Measurements from ENCODE around the gene HRH1.
"Not testable (repeated sequence)": the region's sequence is repeated elsewhere in the genome, so short reads cannot be mapped to it uniquely, and the experiment has no call there.

HRH1 gene

GRCh38 chr3:11245827-11246662 is 91.8 kb downstream of the HRH1 start:
- no peak for DNase-seq

GRCh38 chr3:11246663-11246970 is 92.3 kb downstream of the HRH1 start:
- no peak for DNase-seq

GRCh38 chr3:11247362-11247761 is 93.1 kb downstream of the HRH1 start:
- DNase-seq = no peak

- no peak for DNase-seq
Measured at GRCh38 chr3:11248596-11248995, 94.3 kb downstream of the HRH1 start.

- no peak for DNase-seq
Measured at GRCh38 chr3:11250902-11251806, 96.9 kb downstream of the HRH1 start.

- DNase-seq = no peak
Measured at GRCh38 chr3:11251807-11252176, 97.5 kb downstream of the HRH1 start.

- no peak for DNase-seq
Measured at GRCh38 chr3:11254876-11255275, 100.6 kb downstream of the HRH1 start.

GRCh38 chr3:11255537-11255936 is 101.2 kb downstream of the HRH1 start:
- not testable (repeated sequence) for DNase-seq

- no peak for DNase-seq
Measured at GRCh38 chr3:11258958-11259357, 104.7 kb downstream of the HRH1 start.

- DNase-seq = no peak
Measured at GRCh38 chr3:11260460-11260859, 106.2 kb downstream of the HRH1 start.

GRCh38 chr3:11269007-11269406 is 114.7 kb downstream of the HRH1 start:
- DNase-seq = no peak

GRCh38 chr3:11271986-11272904 is 118.0 kb downstream of the HRH1 start, which contains the start of gene ATG7:
Gene ATG7, plus strand, starts transcription at chr3:11272397. Its CDS starts 26,299 bp downstream, at chr3:11298696.
- DNase-seq = peak; percentile 85

GRCh38 chr3:11272906-11273574 is 118.7 kb downstream of the HRH1 start:
- DNase-seq = no peak

- no peak for DNase-seq
Measured at GRCh38 chr3:11273891-11274291, 119.6 kb downstream of the HRH1 start.

GRCh38 chr3:11274566-11275142 is 120.4 kb downstream of the HRH1 start:
- no peak for DNase-seq

GRCh38 chr3:11275926-11276325 is 121.6 kb downstream of the HRH1 start:
- no peak for DNase-seq

- no peak for DNase-seq
Measured at GRCh38 chr3:11276901-11277300, 122.6 kb downstream of the HRH1 start.

- DNase-seq = peak; percentile 63
Measured at GRCh38 chr3:11282250-11283138, 128.2 kb downstream of the HRH1 start.

GRCh38 chr3:11283139-11283475 is 128.8 kb downstream of the HRH1 start:
- no peak for DNase-seq

GRCh38 chr3:11284011-11284410 is 129.7 kb downstream of the HRH1 start:
- DNase-seq = no peak

GRCh38 chr3:11285471-11285870 is 131.2 kb downstream of the HRH1 start:
- DNase-seq = no peak
